HG03095 (cell line): ENCODE results near the gene EGR4.
"Not testable (repeated sequence)": the region's sequence is repeated elsewhere in the genome, so short reads cannot be mapped to it uniquely, and the experiment has no call there.

Experiments used
- ATAC-seq: cut with Tn5 transposase; IDR thresholded peaks from one replicate; pipeline ENCODE4 v1.9.1; 2021; ENCODE audit warnings: moderate library complexity; ENCODE audit not compliant: unreplicated experiment

Gene EGR4

DNA sequence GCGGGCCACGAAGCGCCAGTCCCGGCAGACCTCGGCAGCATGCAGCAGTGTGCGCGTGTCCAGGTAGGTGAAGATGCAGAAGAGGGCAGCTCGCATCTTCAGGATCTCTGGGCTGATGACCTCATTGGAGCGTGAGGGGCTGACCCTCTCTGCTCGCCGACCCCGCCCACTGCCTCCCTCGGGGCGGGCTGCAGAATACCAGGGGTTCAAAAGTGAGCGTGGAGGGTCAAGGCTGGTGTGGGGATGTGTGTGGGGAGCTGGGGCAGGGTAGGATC, 29.1 kb downstream of the EGR4 start:
- ATAC-seq = no peak

- no peak for ATAC-seq
These were observed 29.6 kb downstream of the EGR4 start for GRCh38 chr2:73263540-73264331.

GRCh38 chr2:73262691-73263429, 30.5 kb downstream of the EGR4 start:
- not testable (repeated sequence) for ATAC-seq

DNA sequence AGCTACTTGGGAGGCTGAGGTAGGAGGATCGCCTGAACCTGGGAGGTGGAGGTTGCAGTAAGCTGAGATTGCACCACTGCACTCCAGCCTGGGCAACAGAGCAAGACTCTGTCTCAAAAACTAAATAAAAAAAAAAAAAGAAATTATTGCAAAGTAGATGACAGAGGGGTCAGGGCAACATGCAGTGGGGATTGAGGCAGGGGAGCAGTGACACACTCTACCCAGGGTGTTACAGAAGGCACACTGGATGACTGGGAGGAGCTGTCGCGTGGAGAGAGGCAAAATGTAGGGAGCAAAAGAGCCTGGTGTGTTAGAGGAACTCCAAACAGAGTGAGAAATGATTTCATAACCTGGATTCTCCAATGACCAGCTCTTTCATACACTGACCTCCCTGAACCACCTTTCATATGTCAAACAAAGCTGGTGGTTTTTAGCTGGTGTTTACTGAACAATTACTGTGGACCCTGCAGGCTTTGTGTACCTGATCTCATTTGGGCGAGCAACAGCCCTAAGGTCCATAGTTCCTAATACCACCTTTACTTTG, 31.2 kb downstream of the EGR4 start:
- ATAC-seq = no peak

GRCh38 chr2:73260338-73260984, 32.9 kb downstream of the EGR4 start:
- no peak for ATAC-seq

GRCh38 chr2:73259704-73260337, 33.5 kb downstream of the EGR4 start:
- no peak for ATAC-seq

- ATAC-seq = no peak
These were observed 34.1 kb downstream of the EGR4 start for GRCh38 chr2:73259276-73259675.

DNA sequence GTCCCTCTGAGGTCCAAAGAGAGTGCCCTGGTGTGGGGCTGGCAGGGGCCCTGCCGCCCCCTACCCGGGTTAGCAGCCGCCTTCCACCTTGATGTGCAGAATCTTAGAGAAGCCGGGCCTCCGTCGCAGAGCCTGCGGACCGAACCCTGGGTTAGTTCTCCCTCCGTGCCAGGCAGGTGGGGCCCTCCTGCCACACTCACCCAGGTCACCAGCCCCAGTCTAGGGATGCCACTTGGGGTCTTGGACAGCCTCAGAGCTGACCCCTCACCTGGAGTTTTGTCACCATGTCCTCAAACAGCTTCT, 34.5 kb downstream of the EGR4 start:
- ATAC-seq = no peak

GRCh38 chr2:73258186-73258912, 35.0 kb downstream of the EGR4 start:
- ATAC-seq = no peak

- ATAC-seq = no peak
These were observed 35.8 kb downstream of the EGR4 start for GRCh38 chr2:73257425-73258125.

DNA sequence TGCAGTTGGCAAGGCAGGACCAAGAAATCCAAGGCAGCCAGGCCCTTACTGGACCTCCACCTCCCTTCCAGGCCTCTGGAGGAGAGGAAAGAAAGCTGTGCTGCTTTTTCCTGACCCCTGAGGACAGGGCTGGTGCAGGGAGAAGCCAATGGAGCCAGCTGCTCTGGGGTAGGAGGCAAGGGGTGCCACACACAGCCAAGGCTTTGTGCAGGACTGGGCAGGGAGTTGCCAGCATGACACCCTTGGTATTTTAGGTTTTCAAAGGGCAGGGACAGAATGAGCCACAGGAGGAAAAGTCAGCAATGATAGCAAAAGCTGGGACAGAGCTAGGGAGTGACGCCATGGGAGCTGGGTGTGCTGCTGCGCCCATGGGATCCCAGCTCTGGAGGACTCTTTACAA, 36.3 kb downstream of the EGR4 start:
- ATAC-seq = no peak

DNA sequence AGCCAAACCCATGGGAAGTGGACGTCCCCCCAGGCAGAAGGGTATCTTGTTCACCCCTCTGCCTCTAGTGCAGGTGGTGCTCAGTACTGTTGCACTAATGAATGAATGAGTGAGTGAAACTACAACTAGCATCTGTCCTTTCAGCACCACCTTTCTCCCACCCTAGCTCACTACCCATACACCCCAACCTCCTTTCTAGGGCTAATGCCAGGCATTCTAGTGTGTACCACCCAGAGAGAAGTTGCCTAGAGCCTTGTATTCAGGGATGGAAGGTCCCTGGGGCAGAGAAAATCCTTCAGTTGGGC, 36.8 kb downstream of the EGR4 start:
- no peak for ATAC-seq

DNA sequence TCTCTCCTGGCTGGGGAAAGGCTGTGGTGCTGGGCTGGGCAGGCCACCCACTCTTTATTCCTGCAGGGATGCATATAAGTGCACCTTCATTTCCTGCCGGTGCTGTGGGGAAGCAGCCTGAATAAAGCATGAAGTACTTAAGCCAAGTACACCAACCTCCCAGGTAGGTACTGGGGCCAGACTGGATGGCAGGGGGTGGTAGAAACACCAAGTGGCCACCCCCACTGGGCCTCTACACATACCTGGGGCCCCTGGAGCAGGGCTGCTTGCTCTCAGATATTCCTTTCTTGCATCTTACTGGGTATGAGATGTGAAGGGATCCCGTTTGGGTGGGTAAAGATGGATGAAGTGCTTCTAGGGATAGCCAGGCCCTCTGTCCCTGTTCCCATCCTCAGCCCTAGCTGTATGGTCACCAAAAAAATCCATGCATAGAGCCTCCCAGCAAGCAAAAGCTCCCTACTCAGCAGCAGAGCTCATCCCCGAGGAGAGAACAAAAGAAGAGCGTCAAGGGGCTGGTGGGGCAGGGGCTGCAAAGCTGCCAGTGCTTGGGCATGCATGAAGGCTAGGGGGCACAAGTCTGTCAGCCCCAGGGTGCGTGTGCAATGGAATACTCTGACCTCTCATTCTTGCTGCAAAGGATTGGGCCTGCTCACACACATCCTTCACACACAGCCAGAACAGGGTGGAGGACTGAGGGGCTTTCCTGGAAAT, 37.3 kb downstream of the EGR4 start:
- no peak for ATAC-seq

DNA sequence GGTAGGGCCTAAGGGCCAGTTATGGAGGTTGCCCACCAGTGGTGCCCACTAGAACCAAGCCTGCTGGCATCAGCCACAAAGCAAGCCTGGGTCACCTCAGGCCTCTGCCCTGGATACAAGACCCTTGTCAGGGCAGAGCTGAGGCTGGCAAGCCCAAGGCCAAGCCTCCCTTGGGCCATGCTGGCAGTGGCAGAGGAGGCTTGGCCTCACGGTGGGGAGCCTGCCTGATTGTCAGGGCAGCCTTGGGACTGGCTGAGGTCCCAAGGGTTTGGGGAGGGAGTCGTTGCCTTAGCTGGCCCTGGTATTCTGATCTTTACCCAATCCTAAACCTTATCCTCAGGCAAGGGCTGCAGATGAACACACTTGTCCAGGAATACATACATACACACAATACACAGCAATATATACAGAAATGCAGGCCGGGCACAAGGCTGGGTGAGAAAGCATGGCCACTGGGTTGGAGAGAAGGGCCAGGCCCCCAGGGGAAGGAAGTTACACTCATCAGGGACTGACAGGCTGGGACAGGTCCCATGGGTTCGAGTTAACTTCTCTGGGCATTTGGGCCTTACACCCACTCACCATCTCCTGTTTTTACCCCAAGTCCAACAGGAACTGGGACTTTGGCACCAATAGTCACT, 38.2 kb downstream of the EGR4 start:
- ATAC-seq = no peak

DNA sequence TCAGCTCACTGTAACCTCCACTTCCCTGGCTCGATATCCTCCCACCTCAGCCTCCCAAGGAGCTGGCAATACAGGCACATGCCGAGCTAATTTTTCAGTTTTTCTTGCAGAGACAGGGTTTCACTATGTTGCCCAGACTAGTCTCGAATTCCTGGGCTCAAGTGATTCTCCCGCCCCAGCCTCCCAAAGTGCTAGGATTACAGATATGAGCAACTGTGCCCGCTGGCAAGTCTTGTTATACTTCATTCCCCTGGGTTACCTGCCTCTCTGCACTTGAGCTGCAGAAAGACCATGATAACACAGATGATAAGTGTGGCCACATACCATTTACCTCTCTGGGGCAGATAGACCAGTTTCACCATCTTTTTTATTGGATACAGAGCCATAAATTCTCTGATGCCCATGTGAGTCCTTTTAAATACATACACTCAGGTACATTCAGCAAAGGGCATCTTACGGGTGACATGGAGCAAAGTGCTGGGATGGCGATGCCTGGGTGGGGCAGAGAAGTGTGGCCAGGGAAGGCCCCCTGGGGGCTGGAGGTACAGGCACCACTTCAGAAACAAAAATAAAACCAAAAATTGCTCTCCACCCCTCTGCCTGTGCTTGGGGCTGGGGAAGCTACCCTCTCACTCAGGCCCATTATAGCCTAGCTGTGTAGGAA, 38.9 kb downstream of the EGR4 start:
- ATAC-seq = no peak

DNA sequence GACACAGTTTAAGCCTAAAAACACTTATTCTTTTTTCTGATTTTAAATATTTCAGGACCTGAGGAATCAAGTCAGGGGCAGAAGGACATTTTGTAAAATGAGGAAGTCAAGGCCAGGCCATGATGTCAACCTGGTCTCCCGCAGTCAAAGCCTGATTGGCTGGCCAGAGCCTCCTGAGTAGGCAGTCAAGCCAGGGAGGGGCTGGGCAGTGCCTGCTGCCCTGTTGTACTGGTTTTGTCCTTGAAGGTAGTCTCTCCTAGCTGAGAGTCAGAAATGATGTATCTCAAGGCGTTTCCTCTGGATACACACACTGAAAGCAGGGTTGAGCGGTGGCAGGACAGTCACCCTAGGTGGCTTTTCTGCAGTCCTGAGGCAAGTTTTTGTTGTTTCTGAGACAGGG, 39.4 kb downstream of the EGR4 start:
- no peak for ATAC-seq

- ATAC-seq = no peak
These were observed 39.9 kb downstream of the EGR4 start for GRCh38 chr2:73253400-73253799.

DNA sequence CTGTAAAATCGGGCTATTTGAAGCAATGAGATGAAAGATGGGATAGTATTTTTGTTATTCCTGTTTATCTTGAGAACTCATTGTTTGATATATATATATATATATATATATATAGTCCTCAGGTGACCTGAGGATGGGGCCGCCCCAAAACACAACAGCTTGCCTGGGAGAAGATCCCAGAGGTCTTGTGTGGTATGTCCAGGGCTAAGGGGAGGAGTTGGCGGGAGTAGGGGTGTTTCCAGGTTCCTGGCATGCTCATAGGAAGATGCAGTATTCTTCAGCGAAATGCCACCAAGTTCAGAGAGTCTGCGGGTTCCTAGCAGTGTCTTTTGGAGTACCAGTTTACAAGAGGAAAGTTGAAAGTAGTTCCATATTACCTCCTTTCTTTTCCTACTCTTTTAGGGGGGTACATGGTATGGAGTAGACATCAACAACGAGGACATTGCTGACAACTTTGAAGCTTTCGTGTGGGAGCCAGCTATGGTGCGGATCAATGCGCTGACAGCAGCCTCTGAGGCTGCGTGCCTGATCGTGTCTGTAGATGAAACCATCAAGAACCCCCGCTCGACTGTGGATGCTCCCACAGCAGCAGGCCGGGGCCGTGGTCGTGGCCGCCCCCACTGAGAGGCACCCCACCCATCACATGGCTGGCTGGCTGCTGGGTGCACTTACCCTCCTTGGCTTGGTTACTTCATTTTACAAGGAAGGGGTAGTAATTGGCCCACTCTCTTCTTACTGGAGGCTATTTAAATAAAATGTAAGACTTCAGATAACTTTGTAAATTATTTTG, 40.9 kb downstream of the EGR4 start:
- ATAC-seq = no peak
